ENCODE results near the gene RGS14.
A peak's percentile ranks its signal among the peaks of the same experiment; 100 is the strongest.

Gene RGS14

GRCh38 chr5:177357459-177358351, at the start of gene RGS14:
RGS14 (plus strand) TSS chr5:177357924; CDS start chr5:177358025, 101 bp downstream.
- DNase-seq (ENCODE audit: extremely low read depth, low read depth), result no peak
- TF ChIP-seq CTCF (IDR thresholded peaks at IDR 0.05; ENCODE audit: low read depth, low read length, missing control alignments), result no peak
- H3K4me3 ChIP-seq (replicated peaks; ENCODE audit: low read depth, low read length), result peak within 1 kb of the TSS; percentile 22; the same call in 1 of the 2 replicates

GRCh38 chr5:177308740-177309139, 49.0 kb upstream of the RGS14 start:
- no peak overlapping the region for H3K4me3 ChIP-seq (replicated peaks; ENCODE audit: low read depth, low read length)
- no peak for TF ChIP-seq CTCF (IDR thresholded peaks at IDR 0.05; ENCODE audit: low read depth, low read length, missing control alignments)
- DNase-seq (ENCODE audit: extremely low read depth, low read depth), result no peak

GRCh38 chr5:177309351-177310191, 48.2 kb upstream of the RGS14 start:
- TF ChIP-seq CTCF (IDR thresholded peaks at IDR 0.05; ENCODE audit: low read depth, low read length, missing control alignments), result peak; percentile 93
- H3K4me3 ChIP-seq (replicated peaks; ENCODE audit: low read depth, low read length), result no peak overlapping the region
- DNase-seq (ENCODE audit: extremely low read depth, low read depth), result peak; percentile 45

GRCh38 chr5:177310332-177310731, 47.4 kb upstream of the RGS14 start:
- H3K4me3 ChIP-seq (replicated peaks; ENCODE audit: low read depth, low read length), result peak overlapping the region; percentile 65
- no peak for DNase-seq (ENCODE audit: extremely low read depth, low read depth)
- no peak for TF ChIP-seq CTCF (IDR thresholded peaks at IDR 0.05; ENCODE audit: low read depth, low read length, missing control alignments)

GRCh38 chr5:177310757-177311391, 46.9 kb upstream of the RGS14 start:
- DNase-seq (ENCODE audit: extremely low read depth, low read depth), result no peak
- peak overlapping the region; percentile 65 for H3K4me3 ChIP-seq (replicated peaks; ENCODE audit: low read depth, low read length)
- no peak for TF ChIP-seq CTCF (IDR thresholded peaks at IDR 0.05; ENCODE audit: low read depth, low read length, missing control alignments)

GRCh38 chr5:177311392-177311722, 46.4 kb upstream of the RGS14 start:
- no peak for DNase-seq (ENCODE audit: extremely low read depth, low read depth)
- no peak for TF ChIP-seq CTCF (IDR thresholded peaks at IDR 0.05; ENCODE audit: low read depth, low read length, missing control alignments)
- H3K4me3 ChIP-seq (replicated peaks; ENCODE audit: low read depth, low read length), result peak overlapping the region; percentile 65
